ENCODE data around the gene HLTF. TPM values are rescaled to one million over a fixed set of nuclear protein-coding genes. Genes with fewer than 3 reads are reported as not detected.

HLTF gene
- total RNA-seq, 1 donor = 56.6 TPM

- no peak for TF ChIP-seq CTCF (IDR thresholded peaks at IDR 0.05; ENCODE audit: insufficient read depth, low read depth, low read length)
- no peak for DNase-seq (ENCODE audit: low read depth)
- no peak overlapping the region for H3K4me3 ChIP-seq (ENCODE audit: low read depth, low read length)
Observed at GRCh38 chr3:149020839-149021252, 65.5 kb downstream of the HLTF start.

- no peak for DNase-seq (ENCODE audit: low read depth)
- no peak for TF ChIP-seq CTCF (IDR thresholded peaks at IDR 0.05; ENCODE audit: insufficient read depth, low read depth, low read length)
- H3K4me3 ChIP-seq (ENCODE audit: low read depth, low read length) = no peak overlapping the region
Observed at GRCh38 chr3:149020196-149020838, 66.0 kb downstream of the HLTF start.

GRCh38 chr3:149019580-149019979, 66.8 kb downstream of the HLTF start:
- H3K4me3 ChIP-seq (ENCODE audit: low read depth, low read length) = no peak overlapping the region
- DNase-seq (ENCODE audit: low read depth) = no peak
- no peak for TF ChIP-seq CTCF (IDR thresholded peaks at IDR 0.05; ENCODE audit: insufficient read depth, low read depth, low read length)

GRCh38 chr3:149018247-149018646, 68.1 kb downstream of the HLTF start:
- H3K4me3 ChIP-seq (ENCODE audit: low read depth, low read length) = no peak overlapping the region
- peak; percentile 35 for DNase-seq (ENCODE audit: low read depth)
- no peak for TF ChIP-seq CTCF (IDR thresholded peaks at IDR 0.05; ENCODE audit: insufficient read depth, low read depth, low read length)

DNA sequence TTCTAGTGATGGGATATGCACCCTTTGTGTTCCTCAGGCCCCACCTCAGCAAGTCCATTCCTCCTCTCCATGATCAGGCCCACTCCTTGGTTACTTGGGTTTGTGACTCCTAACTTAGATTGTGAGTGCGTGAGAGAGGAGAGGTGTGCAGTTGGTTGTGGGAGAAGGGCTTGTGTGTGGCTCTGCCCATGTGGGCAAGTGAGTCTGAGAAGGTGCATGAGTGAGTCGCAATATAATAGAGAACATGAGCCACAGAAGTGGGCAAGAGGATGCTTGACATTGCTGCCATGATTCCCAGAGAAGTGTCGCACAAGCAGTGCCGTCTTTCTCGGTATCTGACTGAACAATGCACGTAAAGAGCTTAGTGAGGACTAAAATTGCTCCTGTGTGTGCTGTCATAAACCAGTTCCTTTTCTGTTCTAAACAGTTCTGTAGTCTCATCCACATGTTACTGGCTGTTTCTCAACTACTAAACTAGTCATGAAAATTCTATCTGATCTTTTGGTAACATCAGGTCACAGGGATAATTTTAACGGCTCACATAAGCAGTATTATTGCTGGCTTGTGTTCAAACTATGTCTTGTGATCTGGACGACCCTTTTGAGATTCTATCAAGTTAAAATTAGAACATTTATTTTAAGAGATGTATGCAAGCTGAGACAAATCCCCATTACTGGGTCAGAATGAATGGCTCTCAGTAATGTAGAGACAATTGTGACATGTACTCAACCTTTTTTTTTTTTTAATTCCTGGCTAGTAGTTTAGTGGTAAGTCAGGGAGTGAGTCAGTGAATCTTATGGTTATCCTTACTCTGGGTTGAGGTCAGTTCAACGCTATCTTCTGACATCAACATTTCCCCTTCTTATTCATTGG, 69.4 kb downstream of the HLTF start:
- H3K4me3 ChIP-seq (ENCODE audit: low read depth, low read length) = no peak overlapping the region
- TF ChIP-seq CTCF (IDR thresholded peaks at IDR 0.05; ENCODE audit: insufficient read depth, low read depth, low read length) = no peak
- DNase-seq (ENCODE audit: low read depth) = peak; percentile 88

- no peak overlapping the region for H3K4me3 ChIP-seq (ENCODE audit: low read depth, low read length)
- DNase-seq (ENCODE audit: low read depth) = no peak
- TF ChIP-seq CTCF (IDR thresholded peaks at IDR 0.05; ENCODE audit: insufficient read depth, low read depth, low read length) = no peak
Observed at GRCh38 chr3:149016242-149016641, 70.1 kb downstream of the HLTF start.

Data from fibroblast of villous mesenchyme (primary cell).